COLO668 (cell line): ENCODE results near the gene RSRC1.
"Not testable (repeated sequence)": the region's sequence is repeated elsewhere in the genome, so short reads cannot be mapped to it uniquely, and the experiment has no call there.

ENCODE experiments used
- DNase-seq: peaks from one replicate; lab custom pipeline; 2025; ENCODE audit not compliant: unreplicated experiment; lab: John Stamatoyannopoulos, UW

Gene RSRC1

DNA sequence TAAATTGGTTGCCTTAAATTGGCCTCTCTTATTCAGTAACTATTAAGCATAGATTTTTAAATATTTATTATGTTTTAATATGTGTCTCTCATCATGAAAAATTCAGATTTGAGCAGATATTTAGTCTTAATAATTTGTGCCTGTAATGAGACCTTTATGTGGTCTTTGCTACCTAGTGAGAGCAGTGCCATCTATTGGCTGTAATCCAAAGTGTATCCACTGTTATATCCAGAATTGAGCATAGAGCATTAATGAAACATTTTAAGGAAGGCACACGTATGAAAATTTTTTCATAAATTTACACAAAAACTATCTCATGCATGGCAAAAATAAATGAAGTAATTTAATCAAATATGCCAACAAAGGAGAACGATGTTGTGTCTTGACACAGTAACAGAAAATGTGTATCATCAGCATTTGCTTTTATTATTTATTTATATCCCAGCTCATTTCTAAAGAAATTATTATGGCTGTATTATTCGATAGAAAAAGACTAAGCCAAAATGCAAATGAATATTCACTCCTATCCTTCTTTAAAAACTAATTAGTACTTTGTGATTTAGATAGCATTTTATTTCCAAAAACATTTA lies 203.5 kb downstream of the RSRC1 start:
- DNase-seq, result no peak

DNA sequence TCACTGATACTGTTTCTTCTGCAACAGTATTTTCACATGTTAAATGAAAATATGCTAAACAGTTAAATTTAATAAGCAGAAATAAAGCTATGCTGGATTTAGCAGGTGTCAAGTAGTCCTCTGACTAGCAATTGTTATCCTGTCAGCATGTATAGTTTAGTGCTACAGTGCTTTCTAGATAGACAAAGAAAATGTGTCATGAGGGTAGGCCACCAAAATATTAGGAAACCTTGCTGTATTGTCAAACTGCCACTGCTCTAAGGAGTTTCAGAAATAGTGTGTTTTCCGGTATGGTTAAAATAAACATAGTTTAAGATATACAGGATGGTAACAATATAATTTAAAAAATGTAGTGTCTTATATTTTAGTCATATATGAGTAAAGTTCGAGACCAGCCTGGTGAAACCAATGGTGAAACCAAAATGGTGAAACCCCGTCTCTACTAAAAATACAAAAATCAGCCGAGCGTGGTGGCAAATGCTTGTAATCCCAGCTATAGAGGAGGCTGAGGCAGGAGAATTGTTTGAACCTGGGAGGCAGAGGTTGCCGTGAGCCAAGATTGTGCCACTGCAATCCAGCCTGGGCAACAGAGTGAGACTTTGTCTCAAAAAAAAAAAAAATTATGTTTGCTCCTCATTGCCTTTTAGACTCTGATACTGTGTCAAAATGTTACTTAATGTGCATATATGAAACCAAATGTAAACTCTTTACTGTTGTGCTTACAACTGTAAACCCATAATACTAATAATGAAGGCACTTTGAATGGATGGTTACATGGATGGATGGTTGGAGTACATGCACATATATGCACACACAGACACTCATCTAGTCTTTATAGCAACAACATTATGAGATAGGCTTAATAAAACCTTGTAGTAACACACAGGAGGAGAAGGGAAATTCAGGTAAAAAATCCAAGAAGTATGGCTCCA lies 204.8 kb downstream of the RSRC1 start:
- no peak for DNase-seq

DNA sequence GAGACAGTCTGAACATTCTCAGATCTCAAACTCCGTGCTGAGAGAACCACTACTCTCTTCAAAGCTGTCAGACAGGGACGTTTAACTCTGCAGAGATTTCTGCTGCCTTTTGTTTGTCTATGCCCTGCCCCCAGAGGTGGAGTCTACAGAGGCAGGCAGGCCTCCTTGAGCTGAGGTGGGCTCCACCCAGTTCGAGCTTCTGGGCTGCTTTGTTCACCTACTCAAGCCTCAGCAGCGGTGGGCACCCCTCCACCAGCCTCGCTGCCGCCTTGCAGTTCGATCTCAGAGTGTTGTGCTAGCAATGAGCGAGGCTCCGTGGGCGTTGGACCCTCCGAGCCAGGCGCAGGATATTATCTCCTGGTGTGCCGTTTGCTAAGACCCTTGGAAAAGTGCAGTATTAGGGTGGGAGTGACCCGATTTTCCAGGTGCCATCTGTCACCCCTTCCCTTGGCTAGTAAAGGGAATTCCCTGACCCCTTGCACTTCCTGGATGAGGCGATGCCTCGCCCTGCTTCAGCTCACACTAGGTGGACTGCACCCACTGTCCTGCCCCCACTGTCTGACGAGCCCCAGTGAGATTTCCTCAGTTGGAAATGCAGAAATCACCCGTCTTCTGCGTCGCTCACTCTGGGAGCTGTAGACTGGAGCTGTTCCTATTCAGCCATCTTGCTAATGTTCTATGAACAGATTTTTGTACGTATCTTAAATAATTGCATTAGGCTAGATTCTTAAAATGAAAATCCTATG lies 220.0 kb downstream of the RSRC1 start:
- not testable (repeated sequence) for DNase-seq

DNA sequence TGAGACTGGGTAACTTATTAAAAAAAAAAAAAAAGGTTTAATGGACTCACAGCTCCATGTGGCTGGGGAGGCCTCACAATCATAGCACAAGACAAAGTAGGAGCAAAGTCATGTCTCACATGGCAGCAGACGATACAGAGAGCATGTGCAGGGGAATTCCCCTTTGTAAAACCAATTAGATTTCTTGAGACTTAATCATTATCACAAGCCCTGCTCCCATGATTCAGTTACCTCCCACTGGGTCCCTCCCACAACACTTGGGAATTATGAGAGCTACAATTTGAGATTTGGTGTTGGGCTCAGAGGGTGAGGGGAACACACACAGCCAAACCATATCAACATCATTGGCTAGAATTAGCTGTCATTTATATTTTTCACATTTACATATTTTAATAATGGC lies 221.0 kb downstream of the RSRC1 start:
- DNase-seq, result no peak

DNA sequence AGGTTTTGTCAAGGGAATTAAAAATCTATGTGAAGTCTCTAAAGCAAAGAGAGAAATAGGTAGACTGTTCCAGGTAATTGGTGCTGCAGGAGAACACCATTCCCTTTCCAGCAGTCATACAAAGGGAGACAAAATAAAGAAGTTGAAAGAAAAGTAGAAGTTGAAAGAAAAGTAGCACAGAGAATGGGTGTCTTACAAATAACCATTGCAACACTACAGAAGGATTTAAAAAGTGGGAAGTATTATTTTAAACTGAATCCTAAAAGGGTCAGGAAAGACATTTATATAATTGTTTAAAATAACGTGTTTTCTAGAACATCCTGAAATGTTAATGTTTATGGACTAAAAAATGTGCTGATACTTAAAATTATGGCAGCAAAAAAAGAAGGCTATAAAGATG lies 223.8 kb downstream of the RSRC1 start:
- DNase-seq, result no peak

DNA sequence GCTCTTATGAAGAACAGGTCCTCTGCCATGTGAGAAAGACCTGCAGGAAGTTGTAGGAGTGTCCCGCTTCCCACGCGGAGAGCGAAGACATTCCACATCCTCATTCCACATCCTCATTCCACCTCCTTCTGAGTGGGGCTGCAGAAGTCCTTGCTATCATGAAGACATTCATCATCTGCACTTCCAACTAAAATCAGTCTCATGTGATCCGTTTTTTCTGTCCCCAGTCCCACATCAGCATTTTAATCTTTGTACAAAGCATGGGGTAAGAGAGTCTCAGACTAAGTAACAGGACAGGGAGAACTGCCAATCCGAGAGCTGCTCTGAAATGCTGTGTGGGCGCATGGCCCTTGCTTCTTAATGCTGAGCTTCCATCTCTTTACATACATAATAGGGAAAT lies 227.2 kb downstream of the RSRC1 start:
- no peak for DNase-seq

DNA sequence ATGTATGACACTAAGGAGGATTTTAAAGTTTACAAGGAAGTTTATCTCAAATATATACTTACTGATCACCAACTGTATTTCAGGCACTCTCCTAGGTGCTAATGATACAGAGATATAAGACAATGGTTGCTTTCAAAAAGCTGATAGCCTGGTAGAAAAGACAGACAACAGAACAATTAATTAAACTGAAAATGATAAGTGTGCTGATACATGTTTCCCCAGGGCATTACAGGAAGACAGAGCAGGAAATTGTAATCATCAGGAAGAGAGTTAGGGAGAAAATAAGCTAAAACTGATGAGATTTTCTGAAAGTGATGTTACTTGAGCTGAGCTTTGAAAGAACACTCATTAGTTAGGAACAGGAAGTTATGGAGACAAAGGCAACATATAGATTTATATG lies 229.7 kb downstream of the RSRC1 start:
- DNase-seq, result no peak

DNA sequence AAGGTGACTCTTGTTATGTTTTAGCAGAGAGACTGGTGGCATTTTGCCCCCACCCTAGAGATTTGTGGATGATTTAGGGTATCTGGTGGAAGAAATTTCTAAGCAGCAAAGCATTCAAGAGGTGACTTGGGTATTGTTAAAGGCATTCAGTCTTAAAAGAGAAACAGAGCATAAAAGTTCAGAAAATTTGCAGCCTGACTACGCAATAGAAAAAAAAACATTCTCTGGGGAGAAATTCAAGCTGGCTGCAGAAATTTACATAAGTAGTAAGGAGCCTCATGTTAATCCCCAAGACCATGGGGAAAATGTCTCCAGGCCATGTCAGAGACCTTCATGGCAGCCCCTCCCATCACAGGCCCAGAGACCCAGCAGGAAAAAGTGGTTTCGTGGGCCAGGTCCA lies 231.1 kb downstream of the RSRC1 start:
- DNase-seq, result not testable (repeated sequence)

GRCh38 chr3:158347966-158348365 lies 238.1 kb downstream of the RSRC1 start:
- DNase-seq, result no peak

GRCh38 chr3:158350971-158351370 lies 241.1 kb downstream of the RSRC1 start:
- no peak for DNase-seq

DNA sequence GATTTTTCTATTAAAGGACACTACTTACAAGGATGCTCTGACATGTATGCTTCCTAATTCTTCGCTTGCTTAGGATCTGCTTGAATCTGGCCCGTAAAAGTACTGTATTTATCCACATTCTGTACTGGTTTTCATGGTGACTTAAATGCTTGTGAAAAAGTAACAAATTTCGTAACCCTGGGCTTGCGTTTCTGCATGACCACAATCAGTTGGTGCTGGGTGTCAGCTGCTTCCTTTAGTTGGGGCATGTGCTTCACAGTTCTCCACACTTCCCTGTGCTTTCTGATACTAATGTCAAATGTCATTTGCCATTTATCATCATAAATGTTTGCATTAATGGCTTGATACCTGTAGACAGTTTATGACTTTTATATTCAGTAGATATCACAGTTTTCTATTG lies 242.7 kb downstream of the RSRC1 start:
- no peak for DNase-seq

- DNase-seq, result no peak
These were observed 244.8 kb downstream of the RSRC1 start for GRCh38 chr3:158354713-158355112.

DNA sequence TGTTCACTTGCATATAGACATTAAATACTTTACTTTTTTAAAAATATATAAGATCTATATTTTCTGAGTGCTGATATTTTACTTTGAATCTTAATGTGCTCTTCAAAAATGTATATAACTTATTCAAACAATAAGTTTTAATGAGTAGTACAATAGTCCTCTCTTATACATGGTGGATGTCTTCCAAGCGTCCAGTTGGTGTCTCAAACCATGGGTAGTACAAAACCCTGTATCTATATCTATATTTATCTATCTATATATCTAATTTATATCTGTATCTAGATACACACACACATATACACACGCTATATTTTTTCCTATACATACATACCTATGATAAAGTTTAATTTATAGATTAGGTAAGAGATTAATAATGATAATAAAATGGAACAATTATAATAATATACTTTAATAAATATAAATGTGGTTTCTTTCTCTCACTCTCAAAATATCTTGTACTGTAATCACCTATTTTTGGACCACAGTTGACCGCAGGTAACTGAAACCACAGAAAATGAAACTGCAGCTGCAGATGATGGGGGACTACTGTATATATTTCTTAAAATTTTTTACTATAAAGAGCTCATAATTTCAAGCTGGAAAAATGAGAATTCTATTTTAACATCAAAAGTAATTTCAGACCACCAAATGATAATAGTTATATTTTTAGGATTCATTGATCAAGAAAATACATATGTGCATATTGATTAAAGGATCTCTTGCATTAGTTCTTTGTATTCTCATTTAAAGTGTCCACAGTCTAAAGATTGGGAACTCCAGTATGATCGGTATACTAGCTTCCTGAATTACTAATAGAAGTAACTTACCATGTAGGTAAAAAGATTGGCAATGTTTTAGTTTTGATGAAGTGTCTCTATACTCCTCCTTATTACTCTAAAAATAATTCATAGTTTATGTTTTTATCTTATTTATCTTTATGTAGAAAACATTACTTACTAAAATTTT lies 246.0 kb downstream of the RSRC1 start:
- no peak for DNase-seq

- DNase-seq, result no peak
These were observed 249.4 kb downstream of the RSRC1 start for GRCh38 chr3:158359339-158359738.

- DNase-seq, result no peak
These were observed 251.0 kb downstream of the RSRC1 start for GRCh38 chr3:158360756-158361448.

DNA sequence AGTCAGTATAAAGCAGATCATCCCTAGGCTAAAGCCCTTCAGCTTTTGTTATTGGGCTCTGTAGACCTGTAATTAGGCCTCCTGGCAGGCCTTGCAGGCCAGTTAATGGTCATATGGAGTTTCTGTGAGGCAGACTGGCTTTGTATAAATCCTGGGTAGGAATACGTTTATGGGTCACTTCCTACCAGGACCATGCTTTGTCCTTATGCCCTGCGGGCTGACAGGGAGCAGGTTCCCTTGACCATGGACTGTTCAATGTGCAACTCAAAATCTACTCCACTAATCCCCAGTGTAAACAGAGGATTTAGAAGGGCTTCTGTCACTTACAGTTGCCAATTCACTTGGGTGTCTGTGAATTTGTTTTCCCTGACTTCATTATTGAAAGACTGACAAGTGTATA lies 258.4 kb downstream of the RSRC1 start:
- no peak for DNase-seq

GRCh38 chr3:158369279-158369678 lies 259.4 kb downstream of the RSRC1 start:
- DNase-seq, result no peak

DNA sequence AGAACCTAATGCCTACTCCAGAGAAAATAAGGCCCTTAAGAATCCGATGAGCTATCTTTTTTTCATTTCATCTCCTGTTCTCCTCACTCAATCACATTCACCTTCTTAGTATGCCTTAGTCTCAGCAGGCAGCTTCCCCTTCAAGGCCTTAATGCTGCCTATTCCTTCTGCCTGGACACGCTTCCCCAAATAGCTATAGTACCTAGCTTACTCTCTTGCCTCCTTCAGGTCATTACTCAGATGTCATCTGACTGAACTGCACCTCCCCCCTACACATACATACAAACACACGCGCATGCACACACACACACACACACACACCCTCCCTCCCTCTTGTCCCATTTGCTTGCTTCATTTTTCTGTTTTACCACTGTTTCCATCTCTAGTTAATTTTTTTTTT lies 269.6 kb downstream of the RSRC1 start:
- no peak for DNase-seq

GRCh38 chr3:158381262-158381868 lies 271.5 kb downstream of the RSRC1 start:
- no peak for DNase-seq

GRCh38 chr3:158382479-158382878 lies 272.6 kb downstream of the RSRC1 start:
- no peak for DNase-seq
